Peyer's patch (tissue), 4 donors: ENCODE data around the gene SHANK2.

Experiments
- CTCF ChIP-seq, 6 experiments: fragments of 450-650 bp in 4 of 6; fragments of 200-600 bp in 2 of 6; sonication (generic) in 1 of 6; IDR thresholded peaks; one replicate each; pipeline ENCODE4 v1.5.1; 2017 to 2019; ENCODE audit warnings: antibody characterized with exemption in 6 of 6, mild to moderate bottlenecking in 3 of 6, moderate library complexity in 1 of 6
- POLR2A ChIP-seq, 2 donors: fragments of 450-650 bp; IDR thresholded peaks; one replicate each; pipeline ENCODE4 v1.5.1; 2017; ENCODE audit warnings: antibody characterized with exemption in 2 of 2, mild to moderate bottlenecking in 2 of 2, moderate library complexity in 2 of 2

DNA sequence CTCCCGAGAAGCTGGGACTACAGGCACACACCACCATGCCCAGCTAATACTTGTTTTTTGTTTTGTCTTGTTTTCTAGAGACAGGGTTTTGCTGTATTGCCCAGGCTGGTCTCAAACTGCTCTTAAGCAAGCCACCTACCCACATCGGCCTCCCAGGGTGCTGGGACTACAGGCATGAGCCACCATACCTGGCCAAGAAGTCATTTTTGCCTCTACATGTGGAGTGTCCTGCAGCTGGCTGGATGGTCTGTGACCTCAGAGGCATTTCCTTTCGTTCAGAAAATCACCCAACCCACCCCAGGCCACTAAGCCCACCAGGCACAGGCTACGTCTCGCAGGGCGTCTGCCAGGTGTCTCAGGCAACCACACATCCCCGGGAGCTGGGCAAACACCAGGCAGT is 12.8 kb downstream of the SHANK2 start:
- TF ChIP-seq CTCF (IDR thresholded peaks at IDR 0.05) (no peak), POLR2A (IDR thresholded peaks at IDR 0.05) (no peak)
